Fibroblast of skin of right quadriceps (primary cell): ENCODE measurements around the gene PPP4R4.
"Not testable (repeated sequence)": the region's sequence is repeated elsewhere in the genome, so short reads cannot be mapped to it uniquely, and the experiment has no call there.

Source experiments
- DNase-seq: peaks from one replicate; pipeline ENCODE4 v3.0.0-alpha.2; 2013

The PPP4R4 gene

DNA sequence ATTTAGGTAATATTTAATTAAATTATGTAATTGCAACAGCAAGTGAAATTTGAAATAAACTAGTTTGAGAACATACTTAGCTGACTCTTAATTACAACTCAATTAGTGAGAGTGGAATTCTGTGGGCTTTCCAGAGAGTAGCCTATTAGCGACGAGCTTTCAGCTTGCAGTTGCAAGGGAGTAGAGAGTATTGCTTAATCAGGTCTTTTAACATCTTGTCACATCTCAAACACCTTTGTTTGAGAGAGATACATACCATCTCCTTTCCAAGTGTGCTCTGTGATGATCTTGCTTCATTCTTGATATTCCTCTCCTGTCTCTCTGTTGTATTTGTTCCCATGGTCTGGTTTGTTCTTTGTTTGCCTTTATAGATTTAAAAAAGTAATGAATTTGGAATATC, 7.7 kb downstream of the PPP4R4 start:
- no peak for DNase-seq

DNA sequence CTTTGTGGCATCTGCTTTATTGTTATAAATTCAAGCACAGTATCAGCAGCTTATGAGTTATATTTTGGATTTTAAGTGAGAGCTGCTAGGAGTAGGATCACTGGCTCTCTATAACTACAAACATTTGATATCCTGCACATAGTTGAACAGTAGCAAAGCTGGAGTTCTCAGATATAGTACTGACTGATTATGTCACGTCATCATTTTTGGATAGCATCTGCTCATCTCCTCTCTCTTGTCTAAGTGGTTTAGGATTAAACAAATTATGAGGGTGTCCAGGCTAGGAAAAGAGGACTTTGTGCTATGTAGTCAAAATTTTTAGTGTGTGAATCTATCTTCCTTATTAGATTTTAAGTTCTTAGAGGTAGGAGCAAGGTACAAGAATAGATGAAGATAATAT, 18.4 kb downstream of the PPP4R4 start:
- no peak for DNase-seq

DNA sequence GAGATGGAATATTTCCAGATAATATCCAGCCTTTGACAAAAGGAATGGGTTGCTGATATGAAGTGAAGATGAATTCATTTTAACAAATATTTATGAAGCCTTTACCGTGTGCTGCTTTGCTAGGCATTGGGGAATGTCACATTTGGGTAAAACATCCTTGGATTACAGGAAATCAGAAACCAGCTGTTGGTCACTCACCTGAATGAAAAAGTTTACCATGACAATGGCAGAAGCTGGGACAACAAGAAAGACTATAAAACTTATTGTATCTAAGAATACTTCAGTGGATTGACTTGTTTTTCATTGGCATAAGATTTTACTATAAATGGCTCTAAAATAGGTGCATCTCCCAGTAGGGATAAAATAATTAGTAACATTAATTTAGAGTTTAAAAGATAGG, 19.7 kb downstream of the PPP4R4 start:
- DNase-seq, result no peak

DNA sequence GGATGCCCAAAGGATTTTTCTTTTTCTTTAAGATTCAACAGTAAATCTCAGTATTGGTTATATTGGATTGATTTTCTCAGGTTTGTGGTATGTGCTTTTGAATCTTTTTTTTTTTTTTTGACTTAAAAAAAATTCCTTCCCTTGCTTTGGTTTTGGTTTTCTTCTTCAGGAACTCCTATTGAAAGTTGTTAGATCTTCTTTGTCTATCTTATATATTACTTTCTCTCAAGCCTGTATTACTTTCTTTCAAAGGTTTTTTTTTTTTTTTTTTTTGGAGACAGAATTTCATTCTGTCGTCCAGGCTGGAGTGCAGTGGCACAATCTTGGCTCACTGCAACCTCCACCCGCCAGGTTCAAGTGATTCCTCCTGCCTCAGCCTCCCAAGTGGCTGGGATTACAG, 21.9 kb downstream of the PPP4R4 start:
- no peak for DNase-seq

DNA sequence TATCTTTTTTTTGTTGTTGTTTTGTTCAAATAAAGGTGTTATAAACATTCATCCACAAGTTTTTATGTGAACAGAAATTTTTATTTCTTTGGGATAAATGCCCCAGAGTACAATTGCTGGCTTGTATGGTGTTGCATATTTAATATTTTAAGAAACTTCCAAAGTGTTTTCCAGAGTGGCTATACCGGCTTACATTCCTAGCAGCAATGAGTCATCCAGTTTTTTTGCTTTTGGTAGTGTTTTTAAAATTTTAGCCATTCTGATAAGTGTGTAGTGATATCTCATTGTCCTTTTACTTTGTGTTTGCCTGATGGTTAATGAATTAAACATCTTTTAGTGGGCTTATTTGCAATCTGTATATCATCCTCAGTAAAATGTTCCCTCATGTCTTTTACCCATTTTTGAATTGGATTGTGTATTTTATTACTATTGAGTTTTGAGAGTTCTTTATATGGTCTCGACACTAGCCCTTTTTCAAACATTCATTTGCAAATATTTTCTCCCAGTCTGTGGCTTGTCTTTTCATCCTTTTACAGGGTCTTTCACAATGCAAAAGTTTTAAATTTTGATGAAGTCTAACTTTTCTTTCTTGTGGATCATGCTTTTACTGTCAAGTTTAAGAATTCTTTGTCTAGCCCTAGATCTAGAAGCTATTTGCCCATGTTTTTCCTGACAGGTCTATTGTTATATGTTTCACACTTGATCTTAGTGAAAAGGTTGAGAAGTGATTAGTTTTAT, 29.5 kb downstream of the PPP4R4 start:
- DNase-seq, result no peak

DNA sequence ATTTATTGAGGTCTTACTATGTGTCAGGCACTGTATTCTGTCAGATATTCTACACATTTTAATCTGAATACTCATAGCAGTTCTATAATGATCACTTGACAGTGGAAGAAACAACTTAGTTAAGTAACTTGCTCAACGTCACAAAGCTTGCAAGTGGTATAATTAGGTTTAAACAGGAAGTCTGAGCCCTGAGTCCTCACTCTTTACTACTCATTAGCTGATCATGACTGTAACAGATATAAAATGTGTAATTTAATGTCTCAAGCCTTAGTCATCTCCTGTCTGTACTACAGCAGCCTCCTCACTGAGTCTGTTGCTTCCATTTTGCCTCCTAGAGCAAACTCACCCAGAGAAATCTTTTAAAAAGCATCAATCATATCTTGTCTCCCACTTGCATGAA, 38.9 kb downstream of the PPP4R4 start:
- DNase-seq, result peak; percentile 86

DNA sequence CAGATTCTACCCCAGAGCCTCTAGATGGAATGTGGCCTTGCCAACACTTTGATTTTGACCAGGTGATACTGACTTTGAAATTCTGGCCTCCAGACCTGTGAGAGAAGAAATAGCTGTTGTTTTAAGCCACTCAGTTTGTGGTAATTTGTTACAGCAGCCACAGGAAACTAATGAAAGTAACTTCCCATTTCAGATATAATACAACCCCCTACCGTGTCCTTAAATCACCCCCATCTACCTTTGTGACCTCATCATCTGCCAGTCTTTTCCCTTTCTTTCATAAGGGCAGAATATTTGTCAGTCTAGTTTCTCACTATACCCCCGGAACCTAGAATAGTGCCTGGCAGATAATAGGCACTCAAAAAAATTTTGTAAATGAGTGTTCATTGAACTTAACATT, 39.6 kb downstream of the PPP4R4 start:
- no peak for DNase-seq

DNA sequence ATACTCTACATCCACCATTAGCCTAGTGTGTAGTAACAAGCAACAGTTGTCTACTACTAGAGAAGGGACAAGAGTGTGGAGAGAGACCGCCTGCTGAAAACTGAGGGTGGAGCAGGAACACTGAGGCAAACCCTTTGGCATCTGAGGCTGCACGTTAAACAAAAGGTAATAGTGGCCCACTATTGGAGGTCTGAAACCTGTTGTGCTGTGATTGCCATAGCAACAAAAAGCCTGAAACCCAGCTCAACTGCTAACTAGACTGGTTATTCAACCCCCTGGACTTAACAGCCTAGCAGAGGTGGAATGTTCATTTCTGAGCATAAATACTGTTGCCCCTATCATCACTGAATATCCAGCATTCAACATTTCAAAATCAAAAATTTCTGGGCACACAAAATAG, 43.0 kb downstream of the PPP4R4 start:
- DNase-seq, result no peak

DNA sequence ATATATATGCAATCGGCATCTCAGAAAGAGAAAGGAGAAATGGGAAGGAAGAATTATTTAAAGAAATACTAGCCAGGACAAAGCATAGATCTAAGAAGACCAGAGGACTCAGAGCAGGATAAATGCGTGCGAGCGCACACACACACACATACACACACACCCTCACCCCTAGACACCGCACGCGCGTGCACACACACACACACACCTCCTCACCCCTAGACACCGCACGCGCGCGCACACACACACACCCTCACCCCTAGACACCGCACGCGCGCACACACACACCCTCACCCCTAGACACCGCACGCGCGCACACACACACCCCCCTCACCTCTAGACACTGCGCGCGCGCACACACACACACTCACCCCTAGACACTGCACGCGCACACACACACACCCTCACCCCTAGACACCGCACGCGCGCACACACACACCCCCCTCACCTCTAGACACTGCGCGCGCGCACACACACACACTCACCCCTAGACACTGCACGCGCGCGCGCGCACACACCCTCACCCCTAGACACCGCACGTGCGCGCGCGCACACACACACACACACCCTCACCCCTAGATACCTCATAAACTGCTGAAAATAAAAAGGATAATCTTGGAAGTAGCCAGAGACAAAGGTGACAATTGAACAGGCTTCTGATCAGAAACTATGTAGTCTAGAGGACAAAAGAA, 44.2 kb downstream of the PPP4R4 start:
- DNase-seq, result not testable (repeated sequence)

DNA sequence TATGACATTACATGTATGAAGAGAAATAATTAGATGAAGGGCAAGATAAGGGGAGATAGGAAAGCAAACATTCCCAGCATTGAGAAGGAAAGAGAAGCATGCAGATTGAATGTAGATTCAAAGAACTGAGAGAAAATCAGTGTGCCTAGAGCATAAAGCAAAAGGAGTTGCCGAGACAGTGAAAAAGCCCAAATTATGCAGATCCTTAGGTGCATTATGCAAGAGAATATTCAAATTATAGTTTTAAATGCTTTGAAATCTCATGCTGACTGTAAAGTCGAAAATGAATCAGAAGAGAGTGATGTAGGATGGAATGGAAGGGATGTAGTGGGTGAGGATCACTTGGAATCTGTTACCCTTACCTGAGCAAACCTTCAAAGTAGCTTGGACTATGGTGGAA, 49.9 kb downstream of the PPP4R4 start:
- no peak for DNase-seq

DNA sequence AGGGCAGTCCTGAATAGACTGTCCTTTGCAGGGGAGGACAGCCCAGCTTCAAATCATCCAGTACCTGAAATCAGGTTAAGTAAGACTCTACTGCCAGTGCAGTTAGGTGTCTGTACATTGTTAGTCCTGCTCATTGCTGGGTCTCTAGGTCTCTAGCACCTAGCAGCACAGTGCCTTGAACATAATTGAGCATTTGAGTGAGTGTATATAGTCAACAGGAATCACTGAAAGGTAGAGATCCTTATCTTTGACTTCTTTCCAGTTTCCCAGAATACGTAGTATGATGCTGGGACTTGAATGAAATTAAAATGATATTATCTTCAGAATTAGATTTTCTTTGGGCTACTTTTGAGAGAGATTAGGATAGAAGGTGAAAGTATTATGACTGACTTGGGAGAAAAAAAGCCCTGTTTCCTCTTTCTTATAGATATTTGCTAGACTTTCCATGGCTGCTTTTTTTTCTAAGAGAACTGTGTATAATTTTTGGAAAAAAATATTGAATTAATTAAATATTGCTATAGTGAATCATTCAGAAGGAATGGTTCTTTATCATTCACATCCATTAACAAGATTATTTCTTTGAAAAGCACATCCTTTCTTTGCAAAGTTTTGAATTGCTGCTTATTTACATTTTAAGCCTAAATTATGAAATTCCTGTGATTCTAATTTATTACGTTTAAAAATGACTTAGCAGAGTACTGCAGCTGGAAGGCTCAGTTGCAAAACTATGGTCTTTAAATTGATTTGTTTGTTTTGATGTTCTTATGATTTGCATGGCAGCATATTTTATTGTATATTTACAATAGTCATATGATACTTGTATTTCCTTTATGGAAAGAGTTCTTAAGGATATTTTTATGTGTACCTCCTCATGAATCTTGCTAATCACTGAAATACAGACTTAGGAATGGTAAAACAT, 51.6 kb downstream of the PPP4R4 start:
- peak; percentile 11 for DNase-seq

DNA sequence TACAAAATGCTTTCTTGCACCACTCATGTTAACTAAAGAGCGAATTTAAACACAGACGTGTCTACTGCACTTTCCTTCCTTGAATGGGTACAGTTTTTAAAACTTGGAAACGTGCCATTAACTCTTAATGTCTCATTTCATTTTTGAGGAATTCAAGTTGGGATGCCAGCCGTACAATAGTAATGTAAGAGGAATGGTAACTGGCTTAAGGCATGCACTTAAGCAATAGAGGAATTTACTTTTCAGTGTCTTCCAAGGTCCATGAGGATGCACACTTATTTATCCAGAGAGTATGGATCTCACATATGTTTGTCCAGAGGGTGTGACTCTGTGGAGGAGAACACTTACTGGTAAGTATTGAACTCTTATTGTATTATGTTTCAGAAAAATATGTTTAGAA, 52.9 kb downstream of the PPP4R4 start:
- peak; percentile 67 for DNase-seq

DNA sequence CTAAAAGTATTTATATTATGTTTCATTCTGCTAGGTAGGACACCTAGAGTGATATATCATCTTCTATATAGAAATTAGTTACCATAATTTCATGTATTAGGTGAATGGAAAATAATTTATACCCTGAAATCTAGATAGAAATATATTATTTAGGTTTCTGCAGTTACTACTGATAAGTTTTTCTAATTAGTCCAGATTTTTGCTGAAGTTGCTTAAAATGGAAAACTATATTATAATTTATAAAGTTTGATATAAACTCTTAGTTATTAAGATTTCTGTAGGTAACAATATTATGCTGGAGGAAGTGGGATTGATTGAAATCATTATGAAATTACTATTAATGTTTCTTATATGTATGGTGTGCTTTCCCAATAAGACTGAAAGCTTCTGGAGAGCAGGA, 62.9 kb downstream of the PPP4R4 start:
- DNase-seq, result no peak

DNA sequence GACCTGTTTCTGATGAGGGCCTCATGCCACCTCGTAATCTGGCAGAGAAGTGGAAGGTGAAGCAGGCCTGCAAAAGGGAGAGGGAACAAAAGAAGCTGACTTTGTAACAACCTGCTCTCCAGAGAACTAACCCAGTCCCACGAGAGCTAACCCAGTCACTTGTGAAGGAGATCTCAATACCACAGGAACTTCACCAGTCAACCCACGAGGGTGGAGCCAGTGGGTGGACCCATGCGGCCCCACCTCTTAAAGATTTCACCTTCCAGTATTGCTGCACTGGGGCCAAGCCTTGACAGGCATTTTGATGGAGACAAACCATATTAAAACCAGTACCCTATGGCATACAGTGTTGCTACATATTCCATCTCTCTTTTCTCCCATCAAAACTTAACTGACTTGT, 63.9 kb downstream of the PPP4R4 start:
- DNase-seq, result no peak

DNA sequence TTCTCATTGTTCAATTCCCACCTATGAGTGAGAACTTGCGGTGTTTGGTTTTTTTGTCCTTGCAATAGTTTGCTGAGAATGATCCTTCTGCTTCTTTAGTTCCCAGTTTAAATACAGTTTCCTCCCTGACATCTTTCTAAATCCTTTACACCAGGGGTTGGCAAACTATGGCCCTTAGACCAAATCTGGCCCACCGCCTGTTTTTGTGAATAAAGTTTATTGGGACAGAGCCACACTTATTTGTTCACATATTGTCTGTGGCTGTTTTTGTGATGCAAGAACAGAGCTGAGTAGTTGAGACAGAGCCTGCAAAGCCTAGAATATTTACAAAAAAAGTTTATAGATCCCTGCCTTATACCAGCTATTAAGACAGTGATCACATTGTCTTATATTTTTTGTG, 65.3 kb downstream of the PPP4R4 start:
- no peak for DNase-seq

DNA sequence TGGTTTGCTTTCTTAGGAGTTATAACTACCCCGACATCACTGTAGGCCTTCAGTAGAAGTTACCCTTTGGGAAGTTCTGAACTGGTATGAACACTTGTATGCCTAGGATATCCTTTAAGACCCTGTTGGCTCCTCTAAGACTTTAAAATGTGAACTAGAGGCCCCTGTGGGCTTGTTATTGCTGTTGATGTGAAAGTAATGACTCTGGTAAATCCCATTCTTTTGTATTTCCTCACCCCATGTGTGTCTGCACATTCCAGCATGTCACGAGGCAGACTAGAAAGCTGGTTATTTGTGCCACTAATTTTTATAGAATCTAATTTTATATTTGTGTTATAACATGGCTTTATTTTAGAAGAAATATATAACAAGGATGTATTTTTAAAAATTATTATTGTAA, 70.1 kb downstream of the PPP4R4 start:
- no peak for DNase-seq

DNA sequence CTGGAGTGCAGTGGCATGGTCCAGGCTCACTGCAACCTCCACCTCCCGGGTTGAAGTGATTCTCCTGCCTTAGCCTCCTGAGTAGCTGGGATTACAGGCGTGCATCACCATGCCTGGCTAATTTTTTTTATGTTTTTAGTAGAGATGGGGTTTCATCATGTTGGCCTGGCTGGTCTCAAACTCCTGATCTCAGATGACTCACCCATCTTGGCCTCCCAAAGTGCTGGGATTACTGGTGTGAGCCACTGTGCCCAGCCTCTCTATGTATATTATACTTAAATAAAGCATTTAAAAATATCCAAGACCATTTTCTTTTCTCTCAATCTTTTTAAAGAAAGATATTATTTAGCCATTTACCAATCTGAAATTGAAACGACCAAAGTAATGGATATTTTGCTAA, 90.1 kb downstream of the PPP4R4 start:
- DNase-seq, result not testable (repeated sequence)

DNA sequence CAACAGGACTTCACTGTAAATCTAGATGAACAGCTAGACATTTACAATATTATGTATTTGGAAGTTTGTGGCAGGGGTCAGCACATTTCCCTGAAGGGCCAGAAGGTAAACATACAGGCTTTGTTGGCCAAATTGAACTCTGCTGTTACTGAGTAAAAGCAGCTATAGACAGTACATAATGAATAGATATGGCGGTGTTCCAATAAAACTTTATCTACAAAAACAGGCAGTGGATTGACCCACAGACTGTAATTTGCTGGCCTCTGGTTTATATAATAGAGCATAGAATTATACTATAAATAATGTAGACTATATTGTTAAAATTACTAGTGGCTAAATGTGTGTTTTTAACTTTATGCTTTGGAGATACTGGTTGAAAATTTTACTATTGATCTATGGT, 93.2 kb downstream of the PPP4R4 start:
- DNase-seq, result no peak

DNA sequence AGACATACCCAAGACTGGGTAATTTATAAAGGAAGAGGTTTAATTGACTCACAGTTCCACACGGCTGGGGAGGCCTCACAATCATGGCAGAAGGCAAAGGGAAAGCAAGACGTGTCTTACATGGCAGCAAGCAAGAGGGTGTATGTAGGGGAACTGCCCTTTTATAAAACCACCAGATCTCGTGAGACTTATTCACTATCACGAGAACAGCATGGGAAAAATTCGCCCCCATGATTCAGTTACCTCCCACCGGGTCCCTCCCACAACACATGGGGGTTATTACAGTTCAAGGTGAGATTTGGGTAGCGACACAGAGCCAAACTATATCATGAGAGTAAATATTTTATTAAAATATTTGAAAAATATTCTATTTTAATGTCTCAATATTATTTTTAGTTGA, 94.5 kb downstream of the PPP4R4 start:
- not testable (repeated sequence) for DNase-seq

DNA sequence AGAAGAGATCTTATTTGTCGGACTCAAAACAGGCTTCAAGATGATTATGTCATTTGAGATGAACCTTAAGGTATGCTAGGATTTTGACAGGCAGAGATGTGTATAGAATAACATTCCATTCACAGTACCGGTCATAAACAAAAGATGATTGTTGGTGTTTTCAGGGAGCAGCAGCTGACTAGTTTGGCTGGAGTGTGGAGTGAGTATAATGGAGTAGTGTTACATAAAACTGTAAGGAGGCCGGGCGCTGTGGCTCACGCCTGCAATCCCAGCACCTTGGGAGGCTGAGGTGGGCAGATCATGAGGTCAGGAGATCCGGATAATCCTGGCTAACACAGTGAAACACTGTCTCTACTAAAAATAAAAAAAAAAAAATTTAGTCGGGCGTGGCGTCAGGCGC, 95.0 kb downstream of the PPP4R4 start:
- DNase-seq, result no peak

DNA sequence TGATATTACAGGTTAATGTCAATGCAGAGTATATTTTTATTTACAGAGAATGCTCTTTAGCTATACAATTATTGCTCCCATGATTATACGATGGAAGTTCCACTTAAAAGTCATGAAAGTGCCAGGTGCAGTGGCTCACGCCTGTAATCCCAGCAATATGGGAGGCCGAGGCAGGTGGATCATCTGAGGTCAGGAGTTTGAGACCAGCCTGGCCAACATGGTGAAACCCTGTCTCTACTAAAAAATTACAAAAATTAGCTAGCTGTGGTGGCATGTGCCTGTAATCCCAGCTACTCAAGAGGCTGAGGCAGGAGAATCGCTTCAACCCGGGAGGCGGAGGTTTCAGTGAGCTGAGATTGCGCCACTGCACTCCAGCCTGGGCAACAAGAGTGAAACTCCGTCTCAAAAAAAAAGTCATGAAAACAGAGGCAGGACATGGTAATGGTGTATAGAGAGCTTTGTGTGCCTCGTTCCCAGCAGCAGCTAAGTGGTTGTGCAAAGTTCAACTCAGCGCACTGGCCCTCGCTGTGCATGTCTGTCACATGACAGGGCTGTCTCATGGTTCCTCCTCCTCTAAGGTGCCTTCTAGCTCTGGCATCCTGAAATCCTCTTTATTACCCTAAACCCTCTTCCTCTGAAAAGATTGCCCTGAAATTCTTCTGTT, 102.9 kb downstream of the PPP4R4 start:
- not testable (repeated sequence) for DNase-seq

DNA sequence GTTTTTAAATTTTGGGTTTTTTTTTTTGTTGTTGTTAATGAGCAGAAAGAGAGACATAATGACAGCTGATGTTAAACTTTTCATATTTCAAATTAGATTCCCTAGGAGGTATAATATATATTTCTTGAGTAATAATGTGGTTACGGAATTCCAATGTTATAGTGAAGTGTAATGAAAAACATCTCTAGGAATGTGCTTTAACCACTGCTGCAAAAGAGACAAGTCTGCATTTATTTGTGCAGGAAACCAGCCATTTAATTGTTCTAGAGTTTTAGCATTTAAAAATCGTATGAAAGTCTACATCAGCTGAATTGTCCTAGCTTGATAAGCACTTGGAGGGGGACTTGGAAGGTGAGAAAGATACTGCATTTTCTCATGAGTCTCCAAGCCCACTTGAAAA, 104.6 kb downstream of the PPP4R4 start:
- DNase-seq, result peak; percentile 68
